Spleen (tissue), 11 donors: ENCODE data around the gene ZFX. TPM values are rescaled to one million over a fixed set of nuclear protein-coding genes. Genes with fewer than 3 reads are reported as not detected.

Experiments used
- DNase-seq: peaks from one replicate; pipeline ENCODE4 v3.0.0-alpha.2; 2020
- H3K27ac ChIP-seq, 8 donors: fragments of 200-600 bp; sonication (generic) in 7 of 8; 1 replicate in 4 of 8; 2 replicates in 4 of 8; pipeline versions ENCODE4 v1.5.0 to v1.8.0; 2016 to 2021; ENCODE audit warnings: inconsistent platforms in 4 of 8, mild to moderate bottlenecking in 4 of 8, moderate library complexity in 1 of 8
- H3K27me3 ChIP-seq, 7 donors: fragments of 200-600 bp; sonication (generic) in 6 of 7; replicated peaks in 1 of 7; 1 replicate in 4 of 7; 2 replicates in 3 of 7; pipeline versions ENCODE4 v1.5.0 to v1.8.0; 2016 to 2021; ENCODE audit warnings: inconsistent platforms in 3 of 7, mild to moderate bottlenecking in 1 of 7
- H3K36me3 ChIP-seq, 6 donors: fragments of 200-600 bp; sonication (generic) in 5 of 6; 1 replicate in 4 of 6; 2 replicates in 2 of 6; pipeline versions ENCODE4 v1.5.0 to v1.8.0; 2016 to 2021; ENCODE audit warnings: inconsistent platforms in 2 of 6
- H3K4me1 ChIP-seq, 6 donors: fragments of 200-600 bp; sonication (generic) in 5 of 6; 1 replicate in 3 of 6; 2 replicates in 3 of 6; pipeline versions ENCODE4 v1.5.0 to v1.8.0; 2016 to 2021; ENCODE audit warnings: inconsistent platforms in 3 of 6
- H3K4me3 ChIP-seq, 8 donors: fragments of 200-600 bp; sonication (generic) in 7 of 8; 1 replicate in 4 of 8; 2 replicates in 4 of 8; pipeline versions ENCODE4 v1.5.0 to v1.8.0; 2016 to 2021; ENCODE audit warnings: inconsistent platforms in 4 of 8, mild to moderate bottlenecking in 4 of 8, moderate library complexity in 2 of 8
- H3K9me3 ChIP-seq, 8 donors: fragments of 200-600 bp; sonication (generic) in 7 of 8; 1 replicate in 4 of 8; 2 replicates in 4 of 8; pipeline versions ENCODE4 v1.5.0 to v1.8.0; 2016 to 2021; ENCODE audit warnings: inconsistent platforms in 4 of 8
- POLR2A ChIP-seq, 3 donors: fragments of 450-650 bp; IDR thresholded peaks; one replicate each; pipeline ENCODE4 v1.5.1; 2017; ENCODE audit warnings: antibody characterized with exemption in 3 of 3, mild to moderate bottlenecking in 1 of 3
- POLR2AphosphoS5 ChIP-seq, 3 donors: sonication (generic); formaldehyde crosslinking; IDR thresholded peaks; one replicate each; pipeline ENCODE4 v1.5.1; 2017; ENCODE audit warnings: antibody characterized with exemption in 3 of 3
- WGBS, 5 donors: extraction: QIAGEN DNeasy Blood & Tissue Kit in 3 of 5; methylation state at CpG; one replicate each; pipeline versions ENCODE4 v1.1.5 to v1.1.7; 2013 to 2018; 5-methylcytosine and 5-hydroxymethylcytosine counted together
- intact Hi-C: fragments of 100-400 bp; cut with DNase I; formaldehyde crosslinking; loops from one replicate; pipeline ENCODE4 v1.15.0; 2023; ENCODE audit warnings: low total_unique reads
- polyA plus RNA-seq, 3 donors: library from polyadenylated mRNA; stranded (reverse); fragments of 200-250 nt; gene quantifications; one replicate each; pipeline ENCODE4 v1.2.1, GENCODE V29; 2013
- total RNA-seq, 7 donors: library from RNA; depleted of rRNA in 3 of 7; stranded (reverse); fragments of >200 nt in 3 of 7; fragmentation: NEBNext Ultra II Directional in 4 of 7; extraction: Animal tissue kit (Norgen Biotek cat#: 25700) in 4 of 7; gene quantifications; one replicate each; pipeline versions ENCODE4 v1.1.0 to v1.2.1, GENCODE V29; 2016 to 2021
- TF ChIP-seq, protein P1 (sequence below), 11 experiments: fragments of 200-600 bp in 7 of 11; fragments of 450-650 bp in 4 of 11; sonication (generic) in 4 of 11; IDR thresholded peaks in 8 of 11; conservative IDR thresholded peaks in 3 of 11; 1 replicate in 7 of 11; 2 replicates in 4 of 11; pipeline versions ENCODE4 v1.4.0 to v1.8.0; 2016 to 2021; ENCODE audit warnings: antibody characterized with exemption in 11 of 11, inconsistent platforms in 4 of 11, mild to moderate bottlenecking in 1 of 11
- donor health status: healthy with polysubstance abuse.
- donor health status: DM: no; HTN: no; CAD: no; lungs with moderate emphysema.
- donor health status: DM: no; HTN: no; CAD: no.
- donor health status: Bipolar disorder and iron deficiency.
- donor health status: healthy.
- donor health status: DM: no; HTN: no; CAD: no.
- donor health status: DM: yes; HTN: yes; CAD: no.

ZFX gene
- total and polyA plus RNA-seq, 10 donors, result 5.0 to 105 (median 72.2) TPM

DNA sequence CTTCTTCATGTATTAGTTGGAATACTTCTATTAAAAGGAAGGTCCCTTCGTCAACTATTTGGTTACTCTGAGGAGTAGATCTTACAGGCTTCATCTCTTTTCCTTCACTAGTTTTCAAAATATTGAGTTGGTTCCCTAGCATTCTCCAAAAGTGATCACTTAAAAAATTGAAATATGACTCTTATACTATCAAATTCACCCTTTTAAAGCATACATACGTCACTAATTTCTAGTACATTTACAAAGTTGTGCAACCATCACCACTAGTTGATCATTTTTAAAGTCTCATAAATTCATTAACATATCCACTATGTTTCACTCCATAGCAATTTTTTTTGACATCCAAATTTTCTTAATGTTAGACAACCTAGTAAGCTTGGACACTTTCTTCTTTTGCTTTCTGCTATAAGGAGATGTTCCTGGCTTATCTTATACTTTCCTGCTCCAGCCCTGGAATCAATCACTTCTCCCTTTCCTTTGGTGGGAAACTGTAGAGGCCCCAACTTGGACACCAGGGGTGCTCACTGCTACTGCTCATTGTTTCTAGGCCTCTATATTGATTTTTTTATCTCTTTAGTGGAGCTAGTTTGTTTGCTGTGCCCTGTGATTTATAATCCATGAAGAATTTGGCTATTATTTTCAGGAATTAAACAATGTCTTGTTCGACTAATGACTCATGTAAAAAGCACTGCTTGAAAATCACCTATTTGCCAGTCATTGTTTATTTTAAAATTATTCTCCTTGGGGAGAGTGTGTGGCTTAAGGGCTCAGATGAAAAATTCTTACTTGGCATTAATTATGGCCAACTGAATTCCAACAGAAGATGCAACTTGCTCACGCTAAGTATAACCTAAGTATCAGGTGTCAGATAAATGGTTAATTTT lies 4.0 kb upstream of the ZFX start:
- Histone ChIP-seq H3K9me3 (no peaks in the 10 kb centered on the region), H3K36me3 (no peaks in the 10 kb centered on the region), H3K4me3 (no peak overlapping the region), H3K27ac (peak overlapping the region in 7 of 8 donors; percentile 31 to 99 (median 98)), H3K4me1 (peaks cover 20 to 32% (median 25%) of the 10 kb centered on the region in 6 donors), H3K27me3 (no peaks in the 10 kb centered on the region)
- intact Hi-C loops, result loop anchor here (10.0 kb wide), 1 partner anchor 91 kb away; the partner anchor contains the start of gene EIF2S3
- TF ChIP-seq POLR2A (IDR thresholded peaks at IDR 0.05) (no peak), POLR2AphosphoS5 (IDR thresholded peaks at IDR 0.05) (no peak)
- TF ChIP-seq, protein P1, sequence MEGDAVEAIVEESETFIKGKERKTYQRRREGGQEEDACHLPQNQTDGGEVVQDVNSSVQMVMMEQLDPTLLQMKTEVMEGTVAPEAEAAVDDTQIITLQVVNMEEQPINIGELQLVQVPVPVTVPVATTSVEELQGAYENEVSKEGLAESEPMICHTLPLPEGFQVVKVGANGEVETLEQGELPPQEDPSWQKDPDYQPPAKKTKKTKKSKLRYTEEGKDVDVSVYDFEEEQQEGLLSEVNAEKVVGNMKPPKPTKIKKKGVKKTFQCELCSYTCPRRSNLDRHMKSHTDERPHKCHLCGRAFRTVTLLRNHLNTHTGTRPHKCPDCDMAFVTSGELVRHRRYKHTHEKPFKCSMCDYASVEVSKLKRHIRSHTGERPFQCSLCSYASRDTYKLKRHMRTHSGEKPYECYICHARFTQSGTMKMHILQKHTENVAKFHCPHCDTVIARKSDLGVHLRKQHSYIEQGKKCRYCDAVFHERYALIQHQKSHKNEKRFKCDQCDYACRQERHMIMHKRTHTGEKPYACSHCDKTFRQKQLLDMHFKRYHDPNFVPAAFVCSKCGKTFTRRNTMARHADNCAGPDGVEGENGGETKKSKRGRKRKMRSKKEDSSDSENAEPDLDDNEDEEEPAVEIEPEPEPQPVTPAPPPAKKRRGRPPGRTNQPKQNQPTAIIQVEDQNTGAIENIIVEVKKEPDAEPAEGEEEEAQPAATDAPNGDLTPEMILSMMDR (IDR thresholded peaks at IDR 0.05 in 8 of 11, conservative IDR thresholded peaks at IDR 0.05 in 3 of 11), result no peak
- DNase-seq, result no peak
- 87 to 94% (median 92%) methylated on average over 4 of the region's 4 CpGs for WGBS, 5 donors

DNA sequence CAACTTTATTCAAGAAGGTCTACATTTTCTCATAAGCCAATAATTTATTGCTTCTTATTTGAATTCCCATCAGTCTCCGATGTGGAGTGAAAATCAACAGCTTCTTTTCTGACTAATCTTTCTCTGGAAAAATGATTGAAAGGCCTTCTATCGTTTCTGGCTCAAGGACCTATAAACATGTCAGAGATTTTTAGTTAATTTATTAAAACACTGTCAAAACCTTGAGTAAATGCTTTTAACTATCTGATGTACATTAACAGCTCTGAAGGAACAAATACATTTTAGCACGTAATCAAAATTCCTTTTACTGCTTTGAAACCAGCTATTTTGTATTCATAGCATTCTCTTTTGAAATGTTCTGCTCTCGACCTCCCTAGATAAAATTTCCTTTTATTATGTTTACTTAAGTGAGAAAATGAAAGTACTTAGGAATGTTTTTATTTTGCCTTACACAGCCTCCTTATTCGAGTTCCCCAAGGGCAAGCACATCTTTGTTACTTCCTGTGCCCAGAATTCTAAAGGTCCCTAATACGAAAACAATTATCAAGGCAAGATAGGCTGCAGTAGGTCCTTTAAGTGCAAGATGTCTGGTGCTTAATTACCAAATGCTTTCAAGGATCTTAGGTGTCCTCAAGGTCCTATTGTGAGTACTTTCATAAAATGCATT lies 3.1 kb upstream of the ZFX start:
- intact Hi-C loops, result loop anchor here (10.0 kb wide), 1 partner anchor 92 kb away; the partner anchor contains the start of gene EIF2S3
- Histone ChIP-seq H3K4me1 (peaks cover 23 to 39% (median 31%) of the 10 kb centered on the region in 6 donors), H3K27me3 (no peaks in the 10 kb centered on the region), H3K4me3 (peak overlapping the region in 2 of 8 donors; percentile 9 to 34), H3K9me3 (no peaks in the 10 kb centered on the region), H3K27ac (peak overlapping the region; percentile 31 to 99 (median 97)), H3K36me3 (no peaks in the 10 kb centered on the region)
- no peak for TF ChIP-seq POLR2AphosphoS5 (IDR thresholded peaks at IDR 0.05)
- no peak for TF ChIP-seq POLR2A (IDR thresholded peaks at IDR 0.05)
- TF ChIP-seq, protein P1 (IDR thresholded peaks at IDR 0.05 in 8 of 11, conservative IDR thresholded peaks at IDR 0.05 in 3 of 11), result no peak
- no peak for DNase-seq
- 16 to 31% (median 24%) methylated on average over 6 of the region's 6 CpGs for WGBS, 5 donors

DNA sequence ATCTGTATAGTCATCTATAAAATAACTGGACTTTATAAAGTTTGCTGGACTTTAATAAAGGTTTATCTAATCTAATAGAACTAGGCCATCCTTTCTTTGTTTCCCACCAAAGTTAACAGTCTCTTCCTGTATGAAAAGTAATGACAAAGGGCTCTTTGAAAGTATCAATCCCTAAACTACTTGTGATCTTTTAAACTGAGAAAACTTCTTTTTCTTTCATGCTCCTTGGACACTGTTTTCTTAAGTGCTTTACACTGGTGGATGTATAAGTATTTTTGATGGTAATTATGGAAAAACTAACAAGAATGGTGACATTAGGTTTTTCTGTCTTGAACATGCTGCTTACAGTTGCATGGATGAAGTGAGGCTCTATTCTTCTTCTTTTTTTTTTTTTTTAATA lies 2.4 kb upstream of the ZFX start:
- H3K36me3 ChIP-seq, result no peaks in the 10 kb centered on the region
- H3K4me1 ChIP-seq, result peaks cover 31 to 46% (median 38%) of the 10 kb centered on the region in 6 donors
- no peak overlapping the region for H3K4me3 ChIP-seq
- H3K9me3 ChIP-seq, result no peaks in the 10 kb centered on the region
- no peak for DNase-seq
- no peaks in the 10 kb centered on the region for H3K27me3 ChIP-seq
- intact Hi-C loops, result loop anchor here (10.0 kb wide), 1 partner anchor 92 kb away; the partner anchor contains the start of gene EIF2S3
- TF ChIP-seq, protein P1 (IDR thresholded peaks at IDR 0.05 in 8 of 11, conservative IDR thresholded peaks at IDR 0.05 in 3 of 11), result no peak
- TF ChIP-seq POLR2A (IDR thresholded peaks at IDR 0.05) (no peak), POLR2AphosphoS5 (IDR thresholded peaks at IDR 0.05) (no peak)
- H3K27ac ChIP-seq, result peak overlapping the region; percentile 51 to 99 (median 98)
